ENCODE data around the gene GSTA2.
"Not testable (repeated sequence)": the region's sequence is repeated elsewhere in the genome, so short reads cannot be mapped to it uniquely, and the experiment has no call there.

Gene GSTA2

GRCh38 chr6:52763322-52763916, at the start of gene GSTA2:
GSTA2 (minus strand) TSS chr6:52763475; CDS start chr6:52757947, 5,528 bp downstream.
- DNase-seq, result not testable (repeated sequence)

DNA sequence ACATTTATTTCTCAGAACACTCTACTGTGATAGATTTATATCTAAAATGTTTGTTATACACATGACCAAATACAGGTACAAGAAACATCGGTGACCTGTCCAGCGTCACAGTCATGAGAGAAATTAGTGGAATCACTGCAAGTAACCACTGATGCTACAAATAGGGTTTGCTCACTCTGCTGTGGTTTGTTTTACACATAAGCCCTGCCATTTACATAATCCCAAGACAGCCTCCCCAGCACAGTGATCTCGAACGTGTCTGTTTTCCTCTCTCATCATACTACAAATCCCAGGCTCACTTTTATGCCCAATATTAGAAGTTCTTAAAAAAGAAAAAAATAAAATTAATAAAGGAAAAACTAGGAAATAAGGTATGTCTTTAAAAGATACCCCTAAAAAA, 46.5 kb upstream of the GSTA2 start:
- DNase-seq, result not testable (repeated sequence)

- DNase-seq, result no peak
Observed at GRCh38 chr6:52808660-52809059, 45.4 kb upstream of the GSTA2 start.

- not testable (repeated sequence) for DNase-seq
Observed at GRCh38 chr6:52803668-52804255, 40.5 kb upstream of the GSTA2 start, which contains the start of gene GSTA1. GSTA1 (minus strand) TSS chr6:52803816; CDS start chr6:52799267, 4,549 bp downstream.

- DNase-seq, result no peak
Observed at GRCh38 chr6:52802806-52803205, 39.5 kb upstream of the GSTA2 start.

GRCh38 chr6:52801188-52801841, 38.0 kb upstream of the GSTA2 start:
- no peak for DNase-seq

- DNase-seq, result not testable (repeated sequence)
Observed at GRCh38 chr6:52799272-52799671, 36.0 kb upstream of the GSTA2 start.

GRCh38 chr6:52794366-52794765, 31.1 kb upstream of the GSTA2 start:
- not testable (repeated sequence) for DNase-seq

DNA sequence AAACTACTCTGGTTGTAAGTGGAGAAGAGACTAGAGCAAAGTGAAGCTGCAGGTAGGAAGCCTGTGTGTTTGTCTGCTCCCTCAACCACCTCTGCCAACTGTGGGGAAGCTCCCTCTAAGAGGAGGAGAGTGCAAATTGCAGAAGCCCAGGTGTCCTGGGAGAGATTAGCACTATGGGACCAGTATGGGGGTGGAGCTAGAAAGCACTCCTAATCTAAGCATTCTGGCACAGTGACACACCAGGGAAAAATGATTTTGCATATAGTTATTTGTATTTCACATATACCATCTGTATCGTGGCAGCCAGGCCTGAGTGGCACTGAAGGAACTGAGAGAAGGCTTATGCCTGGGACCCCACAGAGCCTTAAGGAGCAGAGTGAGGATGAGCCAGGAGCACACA, 27.6 kb upstream of the GSTA2 start:
- DNase-seq, result no peak

GRCh38 chr6:52789658-52790057, 26.4 kb upstream of the GSTA2 start:
- not testable (repeated sequence) for DNase-seq

DNA sequence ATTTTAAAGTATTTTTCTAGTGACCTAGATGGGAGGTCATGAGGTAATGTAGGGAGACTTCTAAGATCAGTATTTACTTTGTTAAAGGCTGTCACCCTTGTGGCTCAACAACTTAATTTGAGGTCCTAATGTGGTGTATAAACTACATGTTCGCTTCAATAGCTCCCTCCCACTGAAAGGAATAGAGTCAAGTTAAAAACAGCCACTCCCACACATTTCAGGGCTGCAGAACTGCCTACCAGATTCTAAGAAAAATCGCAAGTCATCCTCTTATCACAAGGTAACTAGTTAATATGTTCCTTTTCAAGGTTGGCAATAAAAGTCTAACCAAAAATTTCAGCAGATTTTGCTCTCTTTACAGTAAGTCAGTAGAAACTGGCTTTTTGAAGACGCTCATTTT, 25.2 kb upstream of the GSTA2 start:
- peak; percentile 52 for DNase-seq

- no peak for DNase-seq
Observed at GRCh38 chr6:52787917-52788316, 24.6 kb upstream of the GSTA2 start.

DNA sequence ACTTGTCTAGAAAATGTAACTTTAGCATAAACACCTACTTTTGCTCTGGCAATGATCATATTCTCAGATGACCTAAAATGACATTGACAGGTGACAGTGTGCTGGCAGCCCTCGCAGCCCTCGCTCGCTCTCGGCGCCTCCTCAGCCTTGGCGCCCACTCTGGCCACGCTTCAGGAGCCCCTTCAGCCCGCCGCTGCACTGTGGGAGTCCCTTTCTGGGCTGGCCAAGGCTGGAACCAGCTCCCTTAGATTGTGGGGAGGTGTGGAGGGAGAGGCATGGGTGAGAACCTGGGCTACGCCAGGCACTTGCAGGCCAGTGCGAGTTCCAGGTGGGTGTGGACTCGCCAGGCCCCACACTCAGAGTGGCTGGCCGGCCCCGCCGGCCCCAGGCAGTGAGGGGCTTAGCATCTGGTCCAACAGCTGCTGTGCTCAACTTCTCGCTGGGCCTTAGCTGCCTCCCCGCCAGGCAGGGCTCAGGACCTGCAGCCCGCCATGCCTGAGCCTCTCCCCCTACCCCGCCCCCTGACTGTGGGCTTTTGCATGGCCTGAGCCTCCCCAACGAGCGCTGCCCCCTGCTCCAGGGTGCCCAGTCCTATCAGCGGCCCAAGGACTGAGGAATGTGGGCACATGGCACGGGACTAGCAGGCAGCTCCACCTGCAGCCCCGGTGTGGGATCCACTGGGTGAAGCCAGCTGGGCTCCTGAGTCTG, 23.1 kb upstream of the GSTA2 start:
- DNase-seq, result no peak

GRCh38 chr6:52782696-52783274, 19.5 kb upstream of the GSTA2 start:
- DNase-seq, result not testable (repeated sequence)

DNA sequence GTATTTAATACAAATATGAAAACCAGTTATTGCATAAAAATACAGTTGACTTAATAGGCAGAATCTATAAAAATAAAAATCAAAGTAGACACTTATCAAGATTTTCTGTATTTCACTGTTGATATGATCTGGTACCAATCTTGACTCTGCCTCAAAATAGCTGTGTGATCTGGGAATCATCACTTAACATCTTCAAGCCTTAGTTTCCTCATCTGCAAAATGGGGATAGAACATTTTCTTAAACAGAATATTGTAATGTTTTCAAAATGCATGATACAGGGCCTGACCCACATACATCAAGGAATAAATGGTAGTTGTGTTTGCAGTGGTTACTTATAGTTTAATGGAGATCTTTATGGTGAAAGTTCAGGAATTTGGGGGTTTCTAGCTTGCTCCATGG, 18.9 kb upstream of the GSTA2 start:
- DNase-seq, result not testable (repeated sequence)

GRCh38 chr6:52779237-52779636, 16.0 kb upstream of the GSTA2 start:
- no peak for DNase-seq

- DNase-seq, result not testable (repeated sequence)
Observed at GRCh38 chr6:52776711-52777351, 13.6 kb upstream of the GSTA2 start.

DNA sequence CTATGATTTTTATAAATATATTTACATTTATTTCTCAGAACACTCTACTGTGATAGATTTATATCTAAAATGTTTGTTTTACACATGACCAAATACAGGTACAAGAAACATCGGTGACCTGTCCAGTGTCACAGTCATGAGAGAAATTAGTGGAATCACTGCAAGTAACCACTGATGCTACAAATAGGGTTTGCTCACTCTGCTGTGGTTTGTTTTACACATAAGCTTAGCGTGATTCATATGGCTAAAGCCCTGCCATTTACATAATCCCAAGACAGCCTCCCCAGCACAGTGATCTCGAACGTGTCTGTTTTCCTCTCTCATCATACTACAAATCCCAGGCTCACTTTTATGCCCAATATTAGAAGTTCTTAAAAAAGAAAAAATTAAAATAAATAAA, 6.1 kb upstream of the GSTA2 start:
- DNase-seq, result not testable (repeated sequence)

GRCh38 chr6:52767658-52768057, 4.4 kb upstream of the GSTA2 start:
- not testable (repeated sequence) for DNase-seq

DNA sequence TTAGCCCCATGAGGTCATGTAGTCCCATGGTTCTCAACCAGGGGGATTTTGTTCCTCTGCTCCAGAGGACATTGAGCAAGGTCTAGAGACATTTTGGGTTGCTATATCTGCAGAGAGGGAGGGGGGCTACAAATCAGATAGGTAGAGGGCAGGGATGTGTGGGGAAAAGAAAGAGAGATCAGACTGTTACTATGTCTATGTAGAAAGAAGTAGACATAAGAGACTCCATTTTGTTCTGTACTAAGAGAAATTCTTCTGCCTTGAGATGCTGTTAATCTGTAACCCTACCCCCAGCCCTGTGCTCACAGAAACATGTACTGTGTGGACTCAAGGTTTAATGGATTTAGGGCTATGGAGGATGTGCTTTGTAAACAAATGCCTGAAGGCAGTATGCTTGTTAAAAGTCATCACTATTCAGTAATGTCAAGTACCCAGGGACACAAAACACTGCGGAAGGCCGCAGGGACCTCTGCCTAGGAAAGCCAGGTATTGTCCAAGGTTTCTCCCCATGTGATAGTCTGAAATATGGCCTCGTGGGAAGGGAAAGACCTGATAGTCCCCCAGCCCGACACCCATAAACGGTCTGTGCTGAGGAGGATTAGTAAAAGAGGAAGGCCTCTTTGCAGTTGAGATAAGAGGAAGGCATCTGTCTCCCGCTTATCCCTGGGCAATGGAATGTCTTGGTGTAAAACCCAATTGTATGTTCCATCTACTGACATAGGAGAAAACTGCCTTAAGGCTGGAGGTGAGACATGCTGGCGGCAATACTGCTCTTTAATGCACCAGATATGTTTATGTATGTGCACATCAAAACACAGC, 1.4 kb downstream of the GSTA2 start:
- not testable (repeated sequence) for DNase-seq

DNA sequence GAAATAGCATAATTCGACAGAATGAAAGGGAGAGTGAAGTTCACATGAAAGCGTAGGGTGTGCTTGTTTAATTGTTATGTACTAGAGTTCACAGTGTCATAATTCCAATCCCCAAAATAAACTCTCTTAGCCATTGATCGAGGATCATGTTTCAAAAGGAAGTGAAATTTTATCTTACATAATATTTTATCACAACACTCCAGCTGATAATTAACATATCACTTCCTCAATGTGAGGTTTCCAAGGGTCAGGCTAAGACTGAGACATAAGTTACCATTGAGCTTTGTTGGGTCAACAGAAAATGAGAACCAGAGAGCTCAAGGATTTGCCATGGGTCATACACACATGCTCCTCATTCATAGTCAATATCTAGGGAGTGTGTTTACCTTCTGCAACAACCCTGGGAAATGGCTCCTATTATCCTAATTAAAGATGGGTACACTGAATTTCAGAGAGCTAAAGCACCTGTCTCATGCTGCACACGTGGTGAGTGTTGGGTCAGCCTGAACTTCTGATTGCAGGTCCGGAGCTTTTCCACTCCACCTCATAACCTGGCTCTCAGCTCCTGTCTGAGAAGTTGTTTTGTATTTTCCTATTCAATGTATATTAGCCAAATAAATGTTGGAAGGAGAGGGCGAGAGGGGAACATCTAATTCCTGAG, 3.0 kb downstream of the GSTA2 start:
- no peak for DNase-seq
